Measurements from ENCODE around the gene OR10G3.
"Not testable (repeated sequence)": the region's sequence is repeated elsewhere in the genome, so short reads cannot be mapped to it uniquely, and the experiment has no call there.

OR10G3 gene, protein sequence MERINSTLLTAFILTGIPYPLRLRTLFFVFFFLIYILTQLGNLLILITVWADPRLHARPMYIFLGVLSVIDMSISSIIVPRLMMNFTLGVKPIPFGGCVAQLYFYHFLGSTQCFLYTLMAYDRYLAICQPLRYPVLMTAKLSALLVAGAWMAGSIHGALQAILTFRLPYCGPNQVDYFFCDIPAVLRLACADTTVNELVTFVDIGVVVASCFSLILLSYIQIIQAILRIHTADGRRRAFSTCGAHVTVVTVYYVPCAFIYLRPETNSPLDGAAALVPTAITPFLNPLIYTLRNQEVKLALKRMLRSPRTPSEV

DNA sequence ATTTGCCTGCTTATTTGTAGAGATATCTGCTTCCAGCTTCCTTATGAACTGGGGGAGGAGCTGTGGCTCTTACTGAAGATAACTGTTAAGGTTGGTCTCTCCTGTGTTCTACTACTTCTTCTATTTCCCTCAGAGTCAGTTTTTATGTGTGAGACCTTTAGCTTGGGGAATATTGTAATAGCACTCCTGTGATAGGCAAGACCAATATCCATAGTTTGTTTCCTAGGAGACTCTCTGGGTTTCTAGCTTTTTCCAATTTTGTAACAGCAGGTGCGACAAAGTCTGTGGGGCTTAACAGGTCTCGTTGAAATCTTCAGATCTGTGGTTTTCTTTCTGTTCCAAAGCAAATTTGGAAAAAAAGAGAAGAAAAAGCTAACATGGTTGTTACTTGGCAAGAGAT is at the start of gene OR10G3:
OR10G3 (minus strand) TSS at position 101 of the 400 bp plus-strand sequence. CDS start 9,332 bp downstream, outside the sequence.
- DNase-seq = no peak

DNA sequence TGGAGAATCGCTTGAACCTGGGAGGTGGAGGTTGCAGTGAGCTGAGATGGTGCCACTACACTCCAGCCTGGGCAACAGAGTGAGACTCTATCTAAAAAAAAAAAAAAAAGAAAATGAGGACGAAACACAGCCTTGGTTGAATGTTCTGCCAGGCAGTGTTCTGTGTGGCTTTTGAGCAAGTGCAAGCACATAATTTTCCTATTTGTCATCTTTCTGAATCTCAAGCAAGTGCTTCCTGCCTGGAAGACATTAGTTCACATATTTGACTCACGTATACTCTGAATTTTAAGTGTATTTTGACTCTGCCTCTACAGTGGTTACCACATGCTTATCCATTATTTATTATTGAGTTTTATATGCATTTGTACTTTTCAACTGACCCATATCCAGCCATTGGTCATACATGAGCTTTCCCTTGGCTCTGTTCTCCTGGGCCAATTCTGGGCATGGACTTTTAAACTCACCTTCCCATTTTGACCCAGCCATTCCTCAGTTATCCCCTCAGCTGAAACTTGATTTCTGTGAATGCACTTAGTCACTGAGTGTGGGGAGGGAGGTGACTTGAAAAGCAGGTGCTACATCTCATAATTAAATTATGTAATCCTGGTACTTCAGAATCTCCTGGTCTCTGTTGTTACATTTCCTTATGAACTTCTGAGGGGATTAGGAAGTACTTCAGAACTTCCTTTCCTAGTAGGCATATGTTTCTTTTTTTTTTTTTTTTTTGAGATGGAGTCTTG is 46.8 kb upstream of the OR10G3 start:
- DNase-seq = no peak

DNA sequence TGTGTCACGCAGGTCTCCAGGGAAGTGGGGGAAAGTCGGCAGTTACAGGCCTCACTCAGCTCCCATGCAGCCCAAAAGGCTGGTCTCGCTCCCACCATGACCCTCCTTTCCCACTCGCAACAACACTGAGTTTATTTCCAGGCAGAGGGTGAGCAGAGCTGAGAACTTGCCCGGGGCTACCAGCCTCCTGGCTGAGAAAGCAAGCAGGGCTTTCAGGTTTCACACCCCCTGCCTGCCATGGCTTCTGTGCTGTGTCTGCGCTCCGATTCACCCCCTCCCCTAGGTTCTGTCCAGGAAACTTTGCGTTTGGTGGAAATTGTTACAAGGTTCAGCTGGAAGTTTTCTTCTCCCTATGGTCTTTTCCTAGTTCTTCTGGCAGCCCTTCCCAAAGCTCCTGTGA is 37.7 kb upstream of the OR10G3 start:
- DNase-seq = no peak

DNA sequence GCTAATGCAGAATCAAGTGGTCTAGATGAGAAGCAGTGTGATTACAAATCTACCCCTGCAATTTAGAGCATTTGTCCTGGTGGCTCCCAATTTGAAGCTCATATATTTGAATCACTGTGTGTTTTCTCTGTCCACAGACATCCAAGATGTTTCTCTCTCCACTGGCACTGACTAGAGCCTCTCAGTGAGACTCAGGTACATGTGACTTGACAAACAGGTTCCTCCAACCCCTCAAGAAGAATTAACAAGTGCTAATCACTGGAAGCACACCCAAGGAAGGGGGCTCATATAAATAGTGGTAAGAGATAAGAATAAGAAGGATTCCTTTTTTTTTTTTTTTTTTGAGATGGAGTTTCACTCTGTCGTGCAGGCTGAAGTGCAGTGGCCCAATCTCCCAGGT is 34.4 kb upstream of the OR10G3 start:
- no peak for DNase-seq

DNA sequence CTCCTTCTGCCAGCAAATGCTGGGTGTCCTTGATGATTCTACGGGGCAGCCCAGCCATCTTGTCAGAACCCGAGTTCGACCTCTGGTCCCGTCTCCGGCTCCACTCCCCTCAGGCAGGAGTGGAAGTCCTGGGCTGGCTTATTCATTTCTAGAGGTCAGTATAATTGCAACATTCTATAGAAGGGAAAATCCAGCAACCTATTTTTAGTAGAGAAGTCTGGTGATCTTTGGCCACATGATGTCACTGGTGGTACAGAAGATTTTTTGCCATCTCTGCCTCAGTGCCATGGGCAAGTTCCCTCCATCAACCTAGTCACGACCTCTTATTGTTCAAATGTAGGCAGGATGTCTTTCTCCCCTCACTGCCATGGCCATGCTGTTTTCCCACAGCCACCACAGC is 32.4 kb upstream of the OR10G3 start:
- no peak for DNase-seq

DNA sequence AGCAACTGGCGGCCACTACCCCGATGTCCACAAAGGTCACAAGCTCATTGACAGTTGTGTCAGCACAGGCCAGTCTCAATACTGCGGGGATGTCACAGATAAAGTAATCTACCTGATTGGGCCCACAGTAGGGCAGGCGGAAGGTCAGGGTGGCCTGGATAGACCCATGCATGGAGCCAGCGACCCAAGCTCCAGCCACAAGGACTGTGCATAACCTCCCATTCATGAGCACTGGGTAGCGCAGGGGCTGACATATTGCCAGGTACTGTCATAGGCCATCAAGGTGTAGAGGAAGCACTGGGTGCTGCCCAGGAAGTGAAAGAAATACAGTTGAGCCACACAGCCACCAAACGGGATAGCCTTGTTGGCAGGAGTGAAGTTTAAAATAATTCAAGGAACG is 22.3 kb upstream of the OR10G3 start:
- not testable (repeated sequence) for DNase-seq

DNA sequence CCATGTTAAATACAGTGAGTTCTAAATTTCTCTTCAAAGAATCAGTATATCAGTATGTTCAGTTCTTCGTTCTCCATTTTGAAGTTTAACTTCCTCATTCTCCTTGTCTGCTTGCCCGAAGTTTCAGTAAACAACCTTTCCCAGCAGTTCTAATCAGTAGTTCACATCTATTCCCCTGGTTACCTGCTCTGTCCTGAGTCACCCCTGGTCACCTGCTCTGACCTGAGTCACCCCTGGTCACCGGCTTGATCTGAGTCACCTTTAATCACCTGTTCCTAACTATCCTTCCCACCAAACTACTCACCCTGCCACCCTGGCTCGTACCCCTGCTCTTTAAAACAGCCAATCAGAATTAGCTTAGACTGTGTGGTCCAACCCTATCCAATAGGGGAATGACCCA is 9.4 kb upstream of the OR10G3 start:
- DNase-seq = no peak

DNA sequence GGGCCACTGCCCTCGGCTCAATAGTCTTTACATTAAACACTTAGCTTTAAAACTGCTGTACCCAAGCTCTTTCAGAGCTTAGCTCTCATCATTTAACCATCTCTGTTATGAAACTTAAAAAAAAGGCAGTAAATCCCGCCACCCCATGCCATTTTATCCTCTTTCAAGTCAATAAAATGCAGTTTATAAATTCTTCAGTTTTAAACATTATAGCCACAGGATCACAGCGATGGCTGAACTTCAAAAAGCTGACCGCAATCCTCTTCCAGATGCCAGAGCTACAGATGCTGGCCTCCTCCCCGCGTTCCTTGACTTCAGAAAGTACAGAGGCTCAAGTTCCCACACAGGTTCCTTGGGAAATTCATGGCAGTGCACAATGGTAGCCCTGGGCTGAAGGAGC is 4.2 kb downstream of the OR10G3 start:
- no peak for DNase-seq

DNA sequence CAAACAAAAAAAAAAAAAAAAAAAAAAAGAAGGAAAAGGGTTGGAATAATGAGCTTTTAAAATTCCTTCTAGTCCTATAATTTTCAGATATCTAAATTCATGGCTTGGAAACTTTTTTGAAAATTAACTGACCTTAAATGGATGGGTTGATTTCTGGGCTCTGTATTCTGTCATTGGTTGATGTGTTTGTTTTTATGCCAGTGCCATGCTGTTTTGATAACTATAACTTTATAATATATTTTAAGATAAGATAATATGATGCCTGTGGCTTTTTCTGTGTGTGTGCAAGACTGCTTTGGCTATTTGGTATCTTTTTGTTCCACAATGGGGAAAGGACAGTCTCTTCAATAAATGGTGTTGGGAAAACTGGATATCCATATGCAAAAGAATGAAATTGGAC is 7.3 kb downstream of the OR10G3 start:
- no peak for DNase-seq

DNA sequence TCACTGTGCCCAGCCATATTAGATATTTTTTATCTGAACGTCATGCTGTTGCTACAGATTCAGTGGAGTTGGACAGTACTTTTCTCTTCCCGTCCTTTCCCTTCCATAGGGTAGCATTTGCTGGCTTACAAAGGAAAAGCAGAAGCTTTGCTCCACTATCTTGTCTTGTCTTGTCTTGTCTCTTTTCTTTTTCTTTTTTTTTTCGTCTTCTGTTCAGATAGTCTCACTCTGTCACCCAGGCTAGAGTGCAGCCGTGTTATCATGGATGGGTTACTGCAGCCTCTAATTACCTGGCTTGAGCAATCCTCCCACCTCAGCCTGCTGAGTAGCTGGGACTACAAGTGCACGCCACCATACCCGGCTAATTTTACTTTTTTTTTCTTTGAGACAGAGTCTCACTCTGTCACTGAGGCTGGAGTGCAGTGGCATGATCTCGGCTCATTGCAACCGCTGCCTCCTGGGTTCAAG is 21.1 kb downstream of the OR10G3 start:
- no peak for DNase-seq

DNA sequence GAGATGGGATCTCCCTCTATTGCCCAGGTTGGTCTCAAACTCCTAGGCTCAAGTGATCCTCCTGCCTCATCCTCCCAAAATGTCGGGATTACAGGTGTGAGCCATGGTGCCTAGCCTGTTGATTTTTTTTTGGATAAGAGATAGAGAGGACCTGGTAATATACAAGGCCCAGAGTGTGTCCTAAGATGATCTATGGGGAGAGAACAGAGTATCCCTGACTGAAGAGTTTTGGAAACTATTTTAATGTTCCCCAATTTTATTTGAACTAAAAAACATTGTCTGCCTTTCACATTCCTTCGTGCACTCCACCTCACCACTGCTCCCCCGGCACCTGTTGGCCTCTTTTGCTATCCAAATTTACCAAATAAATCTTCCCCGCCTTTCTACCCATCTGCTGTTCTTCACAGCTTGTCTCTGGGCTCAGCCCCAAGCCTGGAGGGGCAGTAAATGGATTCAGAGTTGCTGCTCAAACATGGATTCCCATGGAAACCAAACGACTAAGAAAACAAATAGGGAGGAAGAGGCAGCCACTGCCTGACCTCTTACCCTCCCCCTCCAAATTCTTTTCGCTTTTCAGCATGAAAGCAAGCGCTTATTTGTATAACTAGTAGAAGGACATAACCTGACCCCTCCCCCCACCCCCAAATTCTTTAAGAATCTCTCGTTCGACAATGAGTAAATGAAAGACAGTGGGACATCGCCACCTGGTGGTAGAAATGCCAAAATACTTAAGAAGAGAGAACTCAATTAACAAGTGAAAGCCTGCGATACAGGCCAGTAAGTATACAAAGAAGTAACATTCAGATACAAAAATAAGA is 22.6 kb downstream of the OR10G3 start:
- DNase-seq = peak; percentile 59

DNA sequence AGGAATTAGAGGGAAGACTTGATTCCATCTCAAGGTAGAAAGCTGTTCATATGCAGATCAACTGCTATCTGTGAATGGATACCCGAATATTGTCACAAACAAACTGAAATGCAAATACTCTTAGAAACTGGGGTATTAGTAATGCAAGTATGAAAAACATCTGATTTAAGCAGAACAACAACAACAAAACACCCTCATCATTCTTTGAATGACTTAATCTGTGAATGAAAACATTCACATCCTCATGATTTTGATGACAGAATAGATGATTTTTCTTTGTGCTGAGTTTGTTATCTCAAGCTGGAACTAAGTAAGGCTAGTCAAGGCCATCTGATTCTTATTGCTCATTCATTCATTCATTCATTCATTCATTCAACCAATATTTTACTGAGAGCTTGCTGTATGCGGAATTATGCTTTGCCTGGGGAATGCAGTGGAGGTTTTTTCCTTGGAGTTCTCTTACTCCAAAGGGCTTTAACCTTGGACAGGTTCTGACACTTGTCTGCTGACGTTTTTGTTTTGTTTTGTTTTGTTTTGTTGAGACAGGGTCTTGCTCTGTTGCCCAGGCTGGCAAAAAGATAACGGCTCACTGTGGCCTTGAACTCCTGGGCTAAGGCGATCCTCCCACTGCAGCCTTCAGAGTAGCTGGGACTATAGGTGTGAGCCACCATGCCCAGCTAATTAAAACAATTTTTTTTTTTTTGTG is 23.3 kb downstream of the OR10G3 start:
- no peak for DNase-seq

DNA sequence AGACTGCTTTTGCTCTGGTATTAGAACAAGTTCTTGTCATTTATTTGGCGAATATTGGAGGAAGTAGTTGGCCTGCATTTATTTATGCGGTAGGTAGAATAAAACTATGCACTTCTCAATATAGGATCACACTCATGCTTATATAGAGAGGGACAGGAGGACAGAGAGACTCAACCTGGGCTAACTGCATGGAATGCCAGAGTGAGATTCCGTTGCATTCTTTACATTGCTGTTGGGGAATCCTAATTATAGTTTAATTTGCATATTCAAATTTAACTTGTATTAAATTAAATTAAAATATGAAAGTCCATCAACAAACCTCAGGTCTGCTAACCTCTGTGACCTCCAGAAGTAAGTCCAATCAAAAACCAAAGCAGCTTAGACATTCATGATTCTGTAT is 26.6 kb downstream of the OR10G3 start:
- DNase-seq = no peak

DNA sequence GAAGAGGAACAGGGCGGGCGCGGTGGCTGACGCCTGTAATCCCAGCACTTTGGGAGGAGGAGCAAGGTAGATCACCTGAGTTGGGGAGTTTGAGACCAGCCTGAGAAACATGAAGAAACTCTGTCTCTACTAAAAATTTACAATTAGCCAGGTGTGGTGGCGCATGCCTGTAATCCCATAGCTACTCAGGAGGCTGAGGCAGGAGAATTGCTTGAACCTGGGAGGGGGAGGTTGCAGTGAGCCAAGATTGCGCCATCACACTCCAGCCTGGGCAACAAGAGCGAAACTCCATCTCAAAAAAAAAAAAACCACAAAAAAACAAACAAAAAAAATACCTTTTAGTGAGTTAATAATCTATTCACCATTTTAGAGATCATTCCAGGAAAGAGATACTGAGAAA is 35.3 kb downstream of the OR10G3 start:
- not testable (repeated sequence) for DNase-seq

DNA sequence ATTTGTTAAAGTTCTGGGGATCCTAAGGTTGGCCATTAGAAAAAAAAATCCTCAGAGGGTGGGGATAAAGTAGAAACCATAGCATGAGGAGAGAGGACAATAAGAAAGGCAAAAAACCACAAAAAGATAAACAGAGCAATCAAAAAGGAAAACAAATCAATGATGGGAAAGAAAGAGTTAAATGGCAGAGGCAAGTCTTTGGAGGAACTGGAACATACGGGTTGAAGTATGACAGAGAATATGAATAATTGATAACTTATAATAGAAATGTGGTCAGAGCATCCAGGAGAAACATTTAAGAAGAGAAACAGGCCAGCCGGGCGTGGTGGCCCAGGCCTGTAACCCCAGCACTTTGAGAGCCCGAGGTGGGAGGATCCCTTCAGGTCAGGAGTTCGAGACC is 35.9 kb downstream of the OR10G3 start:
- DNase-seq = no peak

DNA sequence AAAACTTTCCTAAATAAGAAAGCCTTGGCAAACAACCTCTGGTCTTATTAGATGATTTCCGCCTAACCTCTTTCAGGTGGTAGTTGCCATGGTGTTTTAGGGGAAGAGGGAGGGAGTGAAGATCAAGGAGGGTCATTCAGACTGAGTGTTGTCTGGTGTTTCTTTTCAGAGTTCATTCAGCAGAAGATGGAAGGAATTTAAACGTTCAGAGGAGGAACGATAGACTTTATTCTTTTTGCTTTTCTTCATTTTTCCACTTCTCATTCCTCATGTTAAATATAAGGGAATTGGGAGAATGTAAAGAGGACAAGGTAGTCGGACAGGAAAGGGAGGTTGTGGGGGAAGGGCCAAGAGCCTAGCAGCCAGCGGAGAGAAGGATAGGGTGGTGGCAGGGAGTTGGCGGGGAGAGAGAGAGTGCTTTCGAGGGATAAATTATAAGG is 36.3 kb downstream of the OR10G3 start:
- DNase-seq = no peak

DNA sequence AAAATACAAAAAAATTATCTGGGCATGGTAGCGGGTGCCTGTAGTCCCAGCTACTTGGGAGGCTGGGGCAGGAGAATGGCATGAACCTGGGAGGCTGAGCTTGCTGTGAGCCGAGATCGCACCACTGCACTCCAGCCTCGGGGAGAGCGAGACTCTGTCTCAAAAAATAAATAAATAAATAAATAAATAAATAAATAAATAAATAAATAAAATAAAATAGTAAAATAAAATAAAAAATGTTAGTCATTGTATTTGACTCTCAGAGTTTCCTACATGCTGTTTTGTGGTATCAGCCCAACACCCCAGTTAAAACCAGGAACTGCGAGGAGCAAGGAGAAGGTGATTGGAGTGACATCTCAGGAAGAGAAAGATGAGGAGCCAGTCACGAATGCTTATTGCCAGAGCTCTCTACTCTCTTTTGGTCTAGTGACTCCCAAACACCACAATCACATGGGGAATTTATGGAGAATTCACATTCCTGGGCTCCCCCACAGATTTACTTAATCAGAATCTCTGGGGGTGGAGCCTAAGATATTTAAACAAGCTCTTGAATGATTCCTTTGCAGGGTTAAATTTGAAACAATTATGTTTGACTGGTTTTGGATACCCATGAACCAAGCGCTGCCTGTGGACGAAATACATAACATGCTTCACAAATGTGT is 38.3 kb downstream of the OR10G3 start:
- DNase-seq = no peak

DNA sequence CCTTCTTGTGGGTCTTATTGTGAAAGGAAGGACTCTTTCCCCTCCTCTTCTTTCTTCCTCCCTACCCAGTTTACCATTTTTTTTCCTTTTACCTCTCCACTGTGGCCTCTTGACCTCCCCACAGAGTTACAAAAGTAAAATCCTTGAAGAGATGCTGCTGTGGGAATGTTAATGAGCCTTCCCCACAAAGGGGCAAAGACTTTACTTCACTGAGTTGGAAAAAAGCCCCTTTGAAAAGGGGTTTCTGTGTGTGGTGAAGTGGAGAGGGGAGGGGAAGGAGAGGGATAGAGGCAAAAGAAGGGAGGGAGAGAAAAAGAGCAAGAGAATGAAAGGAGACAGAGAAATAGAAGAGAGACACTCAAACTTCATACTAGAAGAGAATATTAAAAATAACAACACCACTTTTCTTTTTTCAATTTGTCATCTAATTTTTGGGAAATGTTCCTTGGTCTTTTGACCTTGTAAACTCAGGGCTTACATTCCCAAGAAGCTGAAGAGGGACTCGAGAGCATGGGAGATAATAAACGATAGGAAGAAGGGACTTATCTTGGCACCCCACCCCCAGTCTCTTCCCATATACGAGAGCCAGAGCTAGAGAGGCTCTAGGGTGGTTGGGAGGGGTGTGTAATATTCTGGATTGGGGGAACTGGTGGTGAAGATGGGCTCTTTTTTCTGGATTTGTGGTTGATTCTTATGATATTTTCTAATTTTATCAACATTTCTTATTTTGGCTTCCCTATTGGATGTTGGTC is 40.5 kb downstream of the OR10G3 start:
- no peak for DNase-seq

DNA sequence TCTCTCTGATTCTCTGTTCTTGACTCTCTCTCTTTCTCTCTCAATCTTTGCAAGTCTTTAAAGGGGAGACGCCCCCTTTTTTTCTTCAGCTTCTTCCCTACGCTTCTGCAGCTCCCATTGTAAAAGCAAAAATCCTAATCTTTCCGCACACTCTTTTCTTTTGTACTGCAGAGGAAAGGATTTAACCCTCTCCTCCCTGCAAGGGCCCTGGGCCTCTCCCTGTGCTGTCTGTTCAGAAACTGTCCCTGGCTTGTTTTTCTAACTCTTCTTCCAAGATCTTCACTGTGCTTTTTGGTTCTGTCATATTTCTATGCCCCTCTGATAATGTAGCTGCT is 42.8 kb downstream of the OR10G3 start:
- no peak for DNase-seq

DNA sequence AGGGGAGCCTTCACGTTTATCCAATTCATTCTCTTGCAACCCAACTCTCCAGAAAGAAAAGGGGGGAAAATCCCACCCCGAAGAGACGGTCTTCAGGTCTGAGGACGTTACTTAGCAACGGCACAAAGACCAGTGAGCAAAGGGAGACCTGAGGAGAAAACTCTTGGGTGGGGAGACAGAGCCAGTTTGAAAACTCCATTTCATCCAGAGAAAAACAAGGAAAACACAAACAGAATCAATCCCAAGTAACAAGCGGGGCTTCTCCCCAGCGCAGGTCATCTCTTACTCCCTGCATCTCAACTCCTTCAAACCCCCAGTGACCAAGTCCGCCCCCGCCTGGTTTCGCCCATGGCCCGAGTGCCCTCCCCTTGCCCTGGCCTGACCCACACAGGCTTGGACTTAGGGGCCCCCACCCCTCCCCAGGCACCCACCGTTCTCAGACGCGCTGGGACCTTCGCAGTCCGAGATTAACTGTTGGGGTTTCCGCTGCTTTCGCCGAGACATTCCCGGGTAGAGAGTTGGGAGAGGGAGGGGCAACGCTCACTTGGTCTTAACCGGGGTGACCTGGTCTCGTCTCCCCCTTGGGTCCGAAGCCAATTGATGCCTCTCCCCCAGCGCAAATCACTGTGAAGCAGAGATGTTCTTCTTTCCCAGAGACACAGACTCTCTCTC is 43.3 kb downstream of the OR10G3 start:
- no peak for DNase-seq
